GM12878 (cell line): ENCODE data around the gene TUB. TPM values are rescaled to one million over a fixed set of nuclear protein-coding genes. Genes with fewer than 3 reads are reported as not detected.

Experiments
- ATAC-seq: fragments of 200-7000 bp; cut with Tn5 transposase; 3 replicates; pipeline ENCODE4 v1.9.1; 2020; ENCODE audit warnings: mild to moderate bottlenecking, moderate library complexity
- BruUV-seq: library from RNA; stranded (reverse); fragments of 400-500 nt; replicated peaks from 2 replicates; lab custom pipeline; 2021; lab: Mats Ljungman, UMichigan
- CTCF ChIA-PET: fragments of 300-600 bp; sonication (Branson Sonifier 250); formaldehyde crosslinking; extraction: SDS; loops from one replicate; lab custom pipeline; 2021; ENCODE audit warnings: inconsistent platforms; lab: Yijun Ruan, JAX
- POLR2A ChIA-PET: fragments of 350-600 bp; formaldehyde crosslinking; extraction: SDS; loops from one replicate; lab custom pipeline; 2021; ENCODE audit warnings: inconsistent platforms; lab: Charles Lee
- RAD21 ChIA-PET: fragments of 300-600 bp; sonication (Branson Sonifier 250); formaldehyde crosslinking; loops from one replicate; lab custom pipeline; 2023; ENCODE audit warnings: antibody characterized with exemption; ENCODE audit not compliant: unreplicated experiment; lab: Charles Lee
- SMC1A ChIA-PET: fragments of 300-600 bp; sonication (Branson Sonifier 250); formaldehyde crosslinking; loops from one replicate; lab custom pipeline; 2023; ENCODE audit not compliant: unreplicated experiment, uncharacterized antibody; lab: Charles Lee
- DNase-seq: peaks from one replicate; pipeline ENCODE4 v3.0.0-alpha.2; 2011; ENCODE audit warnings: low read depth, low spot score
- FAIRE-seq: peaks from 3 replicates; lab custom pipeline; 2011; peaks lifted over from hg19 to GRCh38; lab: Jason Lieb, UNC
- H2AFZ ChIP-seq: 2 replicates; pipeline ENCODE4 v1.6.0; 2011; ENCODE audit warnings: low read depth, low read length, control low read depth; ENCODE audit not compliant: control insufficient read depth
- H3K27ac ChIP-seq: 2 replicates; pipeline ENCODE4 v1.5.1; 2011; ENCODE audit warnings: control low read depth; ENCODE audit not compliant: control insufficient read depth, insufficient read depth
- H3K27me3 ChIP-seq, 2 experiments: replicated peaks in 1 of 2; 2 replicates each; pipeline versions ENCODE4 v1.6.0 to v1.6.1; 2011; ENCODE audit warnings: low read length in 1 of 2; ENCODE audit not compliant: control insufficient read depth in 2 of 2, insufficient read depth in 2 of 2
- H3K36me3 ChIP-seq, 2 experiments: 2 replicates each; pipeline ENCODE4 v1.5.1; 2011; ENCODE audit warnings: low read length in 1 of 2; ENCODE audit not compliant: control insufficient read depth in 2 of 2, insufficient read depth in 2 of 2
- H3K4me1 ChIP-seq: 2 replicates; pipeline ENCODE4 v1.6.1; 2011; ENCODE audit warnings: mild to moderate bottlenecking, low read length, moderate library complexity, mixed read lengths; ENCODE audit not compliant: control insufficient read depth, insufficient read depth
- H3K4me2 ChIP-seq: 2 replicates; pipeline ENCODE4 v1.6.0; 2011; ENCODE audit warnings: control low read depth; ENCODE audit not compliant: control insufficient read depth, insufficient read depth
- H3K4me3 ChIP-seq: fragments of 200-600 bp; sonication (generic); 2 replicates; pipeline ENCODE4 v1.5.1; 2016
- H3K79me2 ChIP-seq: 2 replicates; pipeline ENCODE4 v1.6.0; 2011; ENCODE audit warnings: low read length; ENCODE audit not compliant: control insufficient read depth, insufficient read depth
- H3K9ac ChIP-seq: 2 replicates; pipeline ENCODE4 v1.8.0; 2011; ENCODE audit warnings: low read length, control low read depth, mixed read lengths; ENCODE audit not compliant: control insufficient read depth, insufficient read depth
- H3K9me3 ChIP-seq: replicated peaks from 3 replicates; pipeline ENCODE4 v1.5.1; 2011; ENCODE audit warnings: mild to moderate bottlenecking, low read length; ENCODE audit not compliant: control insufficient read depth, insufficient read depth
- H4K20me1 ChIP-seq: 2 replicates; pipeline ENCODE4 v1.6.0; 2011; ENCODE audit not compliant: control insufficient read depth, insufficient read depth
- BCL11A ChIP-seq: IDR thresholded peaks from 2 replicates; pipeline ENCODE4 v1.6.1; 2011; ENCODE audit warnings: low read depth, low read length
- EED ChIP-seq: sonication (generic); IDR thresholded peaks from 2 replicates; pipeline ENCODE4 v1.6.1; 2016; ENCODE audit warnings: antibody characterized with exemption, low read depth
- EP300 ChIP-seq, 2 experiments: fragments of 150-350 bp in 1 of 2; IDR thresholded peaks; 2 replicates each; pipeline ENCODE4 v1.6.1; 2011 to 2012; ENCODE audit warnings: low read depth in 2 of 2, low read length in 2 of 2, borderline replicate concordance in 1 of 2, improper control_type of control experiment in 1 of 2, inconsistent platforms in 1 of 2; ENCODE audit not compliant: control insufficient read depth in 1 of 2
- HDGF ChIP-seq: fragments of 450-650 bp; IDR thresholded peaks from 2 replicates; pipeline ENCODE4 v1.6.1; 2016; ENCODE audit warnings: antibody characterized with exemption
- NFIC ChIP-seq: IDR thresholded peaks from 2 replicates; pipeline ENCODE4 v1.6.1; 2012; ENCODE audit warnings: low read depth, mild to moderate bottlenecking, inconsistent platforms, low read length, moderate library complexity
- PAX5 ChIP-seq: IDR thresholded peaks from 2 replicates; pipeline ENCODE4 v1.6.1; 2011; ENCODE audit warnings: low read depth, low read length, borderline replicate concordance
- RAD21 ChIP-seq: IDR thresholded peaks from 2 replicates; pipeline ENCODE4 v1.6.1; 2011; ENCODE audit warnings: mild to moderate bottlenecking, low read depth, low read length, moderate library complexity; ENCODE audit not compliant: insufficient read depth
- SPI1 ChIP-seq: IDR thresholded peaks from 2 replicates; pipeline ENCODE4 v1.6.1; 2011; ENCODE audit warnings: low read depth, mild to moderate bottlenecking, low read length, moderate library complexity, borderline replicate concordance; ENCODE audit not compliant: insufficient read depth
- TARDBP ChIP-seq: IDR thresholded peaks from 2 replicates; pipeline ENCODE4 v1.6.1; 2016; ENCODE audit warnings: borderline replicate concordance
- WGBS: methylation state at CpG from one replicate; pipeline ENCODE4 v1.1.6; 2016; ENCODE audit warnings: low lambda C conversion rate; ENCODE audit not compliant: insufficient replicate concordance, insufficient coverage; ENCODE audit errors: missing lambda C conversion rate; 5-methylcytosine and 5-hydroxymethylcytosine counted together
- in situ Hi-C: fragments of 300-500 bp; cut with MboI; formaldehyde crosslinking; loops from 9 replicates; pipeline ENCODE4 v1.14.3; 2018; ENCODE audit warnings: mixed read lengths
- intact Hi-C: fragments of 100-400 bp; cut with micrococcal nuclease; formaldehyde crosslinking; loops from one replicate; pipeline ENCODE4 v1.14.2; 2022; ENCODE audit not compliant: unreplicated experiment
- polyA plus RNA-seq, 11 experiments: library from polyadenylated mRNA; depleted of rRNA in 4 of 11; unstranded in 6 of 11; stranded (reverse) in 5 of 11; fragments of >200 nt; fragmentation: Nextera tagmentation in 4 of 11; fragmentation: Illumina TruSeq in 1 of 11; extraction: Ambion mirVana in 4 of 11; extraction: Trizol in 1 of 11; gene quantifications; 1 replicate in 1 of 11; 2 replicates in 10 of 11; pipeline versions ENCODE4 v1.2.1 to v1.2.3, GENCODE V29; 2011 to 2016; ENCODE audit warnings: inconsistent platforms in 2 of 11, missing spikeins in 2 of 11, low read depth in 1 of 11
- total RNA-seq, 4 experiments: library from RNA; depleted of rRNA in 3 of 4; stranded (reverse); fragments of >200 nt in 3 of 4; fragmentation: Illumina TruSeq in 1 of 4; extraction: Trizol in 1 of 4; gene quantifications; 2 replicates each; pipeline versions ENCODE4 v1.2.1 to v1.2.3, GENCODE V29; 2013 to 2021
- TF ChIP-seq, protein P1 (sequence below): fragments of 450-650 bp; IDR thresholded peaks from 2 replicates; pipeline ENCODE4 v1.6.1; 2016; ENCODE audit warnings: mild to moderate bottlenecking, moderate library complexity, borderline replicate concordance

TUB gene
- total and polyA plus RNA-seq, 10 of the 15 experiments (the other 5 are each of a cell fraction or from before 2014, with no cell fraction given): 0.01 to 0.06 (median 0.03) TPM; not detected in 6

DNA sequence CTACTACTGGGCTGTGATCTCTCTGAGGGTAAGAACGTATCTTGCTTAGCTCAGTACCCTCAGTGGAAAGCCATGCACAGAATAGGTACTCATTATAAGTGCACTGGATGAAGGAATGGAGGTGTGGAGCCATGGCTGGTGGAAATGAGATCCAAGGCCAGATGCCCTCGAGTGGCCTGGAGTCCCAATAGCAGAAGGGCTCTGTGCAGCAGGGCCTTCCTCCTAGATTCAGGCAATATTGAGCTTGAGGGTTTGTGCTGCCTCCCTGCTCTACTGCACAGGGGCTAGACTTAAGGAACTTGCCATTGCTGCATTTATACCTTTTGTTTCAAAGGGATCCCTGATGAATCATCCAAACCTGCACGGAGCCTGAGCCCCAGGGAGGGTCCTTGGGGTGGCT is 33.6 kb upstream of the TUB start:
- no peak overlapping the region for H3K4me3 ChIP-seq
- ChIA-PET RAD21 (no interaction called here), CTCF (interaction anchor here (1.0 to 5.0 kb wide), 2 partner anchors 14 to 52 kb away, joined by 4 to 27 read pairs; no protein-coding TSS in a partner anchor), SMC1A (interaction anchor here (1.2 kb wide), 1 partner anchor 11 kb away, joined by 3 read pairs; no protein-coding TSS in a partner anchor), POLR2A (no interaction called here)
- no peak for DNase-seq
- H3K27me3 ChIP-seq: peaks cover 0 to 3% of the 10 kb centered on the region in 2 experiments; a peak in 1 of 4 replicates
- no TSS peak for BruUV-seq
- no peak for ATAC-seq
- 0% methylated on average over 3 of the region's 3 CpGs for WGBS
- no peak overlapping the region for H2AFZ ChIP-seq
- H3K9me3 ChIP-seq: no peaks in the 10 kb centered on the region
- H4K20me1 ChIP-seq: no peaks in the 10 kb centered on the region
- no peaks in the 10 kb centered on the region for H3K4me1 ChIP-seq
- no peak overlapping the region for H3K4me2 ChIP-seq
- intact Hi-C loops: no loop called here
- no peaks in the 10 kb centered on the region for H3K79me2 ChIP-seq
- in situ Hi-C loops: no loop called here
- TF ChIP-seq SPI1 (no peak), BCL11A (no peak), EED (no peak), HDGF (no peak), TARDBP (no peak), PAX5 (no peak), NFIC (no peak), EP300 (IDR thresholded peaks at IDR 0.05; ENCODE audit: borderline replicate concordance in 1 of 2, control insufficient read depth in 1 of 2, low read depth in 2 of 2, low read length in 2 of 2) (no peak), RAD21 (no peak)
- TF ChIP-seq, protein P1, sequence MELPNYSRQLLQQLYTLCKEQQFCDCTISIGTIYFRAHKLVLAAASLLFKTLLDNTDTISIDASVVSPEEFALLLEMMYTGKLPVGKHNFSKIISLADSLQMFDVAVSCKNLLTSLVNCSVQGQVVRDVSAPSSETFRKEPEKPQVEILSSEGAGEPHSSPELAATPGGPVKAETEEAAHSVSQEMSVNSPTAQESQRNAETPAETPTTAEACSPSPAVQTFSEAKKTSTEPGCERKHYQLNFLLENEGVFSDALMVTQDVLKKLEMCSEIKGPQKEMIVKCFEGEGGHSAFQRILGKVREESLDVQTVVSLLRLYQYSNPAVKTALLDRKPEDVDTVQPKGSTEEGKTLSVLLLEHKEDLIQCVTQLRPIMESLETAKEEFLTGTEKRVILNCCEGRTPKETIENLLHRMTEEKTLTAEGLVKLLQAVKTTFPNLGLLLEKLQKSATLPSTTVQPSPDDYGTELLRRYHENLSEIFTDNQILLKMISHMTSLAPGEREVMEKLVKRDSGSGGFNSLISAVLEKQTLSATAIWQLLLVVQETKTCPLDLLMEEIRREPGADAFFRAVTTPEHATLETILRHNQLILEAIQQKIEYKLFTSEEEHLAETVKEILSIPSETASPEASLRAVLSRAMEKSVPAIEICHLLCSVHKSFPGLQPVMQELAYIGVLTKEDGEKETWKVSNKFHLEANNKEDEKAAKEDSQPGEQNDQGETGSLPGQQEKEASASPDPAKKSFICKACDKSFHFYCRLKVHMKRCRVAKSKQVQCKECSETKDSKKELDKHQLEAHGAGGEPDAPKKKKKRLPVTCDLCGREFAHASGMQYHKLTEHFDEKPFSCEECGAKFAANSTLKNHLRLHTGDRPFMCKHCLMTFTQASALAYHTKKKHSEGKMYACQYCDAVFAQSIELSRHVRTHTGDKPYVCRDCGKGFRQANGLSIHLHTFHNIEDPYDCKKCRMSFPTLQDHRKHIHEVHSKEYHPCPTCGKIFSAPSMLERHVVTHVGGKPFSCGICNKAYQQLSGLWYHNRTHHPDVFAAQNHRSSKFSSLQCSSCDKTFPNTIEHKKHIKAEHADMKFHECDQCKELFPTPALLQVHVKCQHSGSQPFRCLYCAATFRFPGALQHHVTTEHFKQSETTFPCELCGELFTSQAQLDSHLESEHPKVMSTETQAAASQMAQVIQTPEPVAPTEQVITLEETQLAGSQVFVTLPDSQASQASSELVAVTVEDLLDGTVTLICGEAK: no peak
- H3K9ac ChIP-seq: no peak overlapping the region
- no peaks in the 10 kb centered on the region for H3K36me3 ChIP-seq
- no peak overlapping the region for H3K27ac ChIP-seq
- FAIRE-seq: no peak
